ENCODE measurements around the gene SLC22A9.

Gene SLC22A9

DNA sequence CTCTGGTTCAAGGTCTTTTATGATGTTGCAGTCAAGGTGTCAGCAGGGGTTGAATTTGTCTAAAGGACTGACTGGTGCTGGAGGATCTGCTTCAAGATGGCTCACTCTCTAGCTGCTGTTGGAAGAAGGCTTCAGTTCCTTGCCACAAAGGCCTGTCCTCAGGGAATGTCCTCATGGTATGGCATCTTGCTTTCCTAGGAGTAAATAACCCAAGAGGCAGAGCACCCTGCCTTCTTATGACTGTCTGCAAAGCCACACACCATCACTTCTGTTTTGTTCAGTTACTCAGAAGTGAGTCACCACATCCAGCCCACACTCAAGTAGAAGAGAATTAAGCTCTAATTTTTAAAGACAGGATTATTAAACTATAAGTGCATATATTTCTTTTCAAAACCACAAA is 76.1 kb downstream of the SLC22A9 start:
- DNase-seq = no peak

DNA sequence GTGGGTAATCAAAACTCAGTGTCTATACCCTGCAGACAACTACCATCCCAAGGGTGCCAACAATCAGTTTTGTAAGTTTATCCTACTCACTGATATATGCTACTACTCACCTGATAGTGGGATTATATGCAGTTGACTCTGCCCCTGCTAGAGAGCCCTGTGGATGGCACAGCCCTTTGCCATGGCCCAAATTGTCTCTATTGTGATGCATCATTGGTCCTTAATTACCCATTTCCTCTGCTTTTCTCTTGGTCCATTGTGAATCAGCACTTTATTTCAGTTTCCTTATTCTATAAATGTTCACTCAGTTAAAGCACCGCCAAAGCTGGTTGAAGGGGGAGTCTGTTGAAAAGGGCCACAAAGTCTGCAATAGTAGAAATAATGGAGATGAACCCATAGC is 79.1 kb downstream of the SLC22A9 start:
- no peak for DNase-seq

DNA sequence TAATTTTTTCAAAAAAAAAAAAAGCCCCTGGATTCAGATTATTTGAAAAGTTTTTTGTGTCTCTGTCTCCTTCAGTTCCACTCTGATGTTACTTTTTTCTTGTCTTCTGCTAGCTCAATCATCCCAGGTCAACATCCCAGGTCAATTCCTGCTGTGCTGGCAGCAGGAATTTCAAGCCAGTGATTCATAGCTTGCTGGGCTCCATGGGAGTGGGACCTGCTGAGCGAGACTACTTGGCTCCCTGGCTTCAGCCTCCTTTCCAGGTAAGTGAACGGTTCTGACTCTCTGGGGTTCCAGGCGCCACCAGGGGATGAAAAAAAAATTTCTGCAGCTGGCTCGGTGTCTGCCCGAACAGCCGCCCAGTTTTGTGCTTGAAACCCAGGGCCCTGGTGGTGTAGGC is 90.0 kb downstream of the SLC22A9 start:
- no peak for DNase-seq

Data from stimulated activated CD4-positive, alpha-beta T cell treated with anti-CD3 and anti-CD28 coated beads, Interleukin-4, amount 100 ng/mL, for 4 hours (primary cell).